ENCODE measurements around the gene INHA.

Gene INHA

GRCh38 chr2:219557791-219558785, 14.0 kb upstream of the INHA start:
- DNase-seq (ENCODE audit: low read depth in 1 of 2, low spot score in 1 of 2), result no peak

DNA sequence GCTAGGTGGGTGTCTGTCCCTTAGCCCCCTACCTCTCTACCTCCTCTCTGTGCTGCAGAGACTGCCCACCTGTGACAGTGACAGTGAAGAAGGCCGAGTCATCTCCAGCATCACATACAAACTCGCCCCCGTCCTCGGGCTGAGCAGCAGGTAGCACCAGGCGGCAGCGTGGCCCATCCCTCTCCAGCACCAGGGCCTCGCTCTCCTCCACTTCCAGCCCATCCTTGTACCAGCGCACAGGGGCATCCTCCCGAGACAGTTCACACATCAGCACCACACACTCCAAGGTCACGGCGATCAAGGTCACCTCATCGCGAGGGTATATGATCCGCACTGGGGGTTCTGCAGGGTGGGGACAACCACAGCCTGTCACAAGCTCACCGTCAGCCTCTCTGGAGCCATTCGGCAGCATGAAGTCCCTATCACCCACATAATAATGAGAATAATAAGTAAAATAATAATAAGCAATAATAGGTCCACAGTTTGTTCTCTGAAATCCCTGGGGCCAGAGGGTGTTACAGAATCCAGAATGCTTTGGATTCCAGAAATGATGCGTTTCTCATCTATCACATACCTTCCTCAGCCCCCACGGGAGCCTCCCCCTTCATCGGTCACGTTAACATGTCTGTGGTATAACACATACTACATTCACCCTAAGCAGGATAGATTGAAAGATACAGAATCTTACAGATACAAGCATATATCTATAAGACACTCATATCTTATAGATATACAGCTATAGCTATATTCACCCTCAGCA, 12.8 kb upstream of the INHA start:
- no peak for DNase-seq (ENCODE audit: low read depth in 1 of 2, low spot score in 1 of 2)

DNA sequence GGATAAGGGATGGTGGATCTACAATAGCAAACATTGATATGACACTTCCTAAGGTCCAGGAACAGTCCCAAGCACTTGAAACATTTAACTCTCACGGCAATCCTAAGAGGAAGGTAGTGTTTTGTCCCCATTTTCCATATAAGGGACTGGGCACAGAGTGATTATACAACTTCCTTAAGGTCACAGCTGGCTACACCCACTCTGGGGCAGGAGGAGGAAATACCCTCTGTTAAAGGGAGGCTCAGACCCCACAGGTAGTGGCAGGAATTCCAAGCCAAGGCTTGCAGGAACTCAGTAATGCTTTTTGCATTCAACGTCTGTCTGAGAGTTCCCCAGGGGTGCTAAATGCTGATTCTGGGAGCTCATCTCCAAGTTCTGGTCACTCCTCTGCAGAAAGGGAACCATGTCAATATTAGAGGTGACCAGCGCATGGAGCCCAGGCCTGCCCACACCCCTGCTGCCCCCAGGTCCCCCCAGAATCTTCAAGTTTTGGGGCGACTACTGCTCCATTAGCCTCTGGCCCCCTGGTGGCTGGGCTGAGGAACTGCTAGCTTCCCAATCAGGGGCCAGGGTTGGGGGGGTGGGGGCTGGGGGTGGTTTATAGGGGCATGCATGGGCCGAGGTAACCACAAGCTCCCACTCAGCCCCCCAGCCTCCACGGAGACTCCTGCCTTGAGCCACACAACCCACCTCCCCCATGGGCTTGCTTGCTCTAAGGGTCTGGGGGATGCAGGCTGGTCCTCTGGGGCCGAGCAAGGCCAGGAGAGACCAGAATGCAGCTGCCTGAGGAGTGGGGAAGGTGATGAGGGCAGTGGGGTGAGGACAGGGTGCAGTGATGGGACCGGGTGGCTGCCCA, 11.8 kb upstream of the INHA start:
- no peak for DNase-seq (ENCODE audit: low read depth in 1 of 2, low spot score in 1 of 2)

DNA sequence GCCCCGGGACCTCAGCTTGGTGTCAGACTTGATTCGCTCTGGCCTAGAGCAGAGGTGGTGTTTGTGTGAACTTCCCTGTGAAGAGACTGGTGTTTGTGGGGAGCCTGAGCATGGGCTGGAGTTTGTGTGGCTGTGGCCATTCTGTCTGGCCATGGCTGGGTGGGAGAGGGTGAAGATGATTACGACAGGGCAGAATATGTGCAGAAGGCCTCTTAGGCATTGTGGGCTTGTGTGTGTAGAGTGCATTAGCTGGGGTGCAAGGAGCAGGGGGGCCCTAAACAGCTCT, 11.3 kb upstream of the INHA start:
- DNase-seq (ENCODE audit: low read depth in 1 of 2, low spot score in 1 of 2), result no peak

DNA sequence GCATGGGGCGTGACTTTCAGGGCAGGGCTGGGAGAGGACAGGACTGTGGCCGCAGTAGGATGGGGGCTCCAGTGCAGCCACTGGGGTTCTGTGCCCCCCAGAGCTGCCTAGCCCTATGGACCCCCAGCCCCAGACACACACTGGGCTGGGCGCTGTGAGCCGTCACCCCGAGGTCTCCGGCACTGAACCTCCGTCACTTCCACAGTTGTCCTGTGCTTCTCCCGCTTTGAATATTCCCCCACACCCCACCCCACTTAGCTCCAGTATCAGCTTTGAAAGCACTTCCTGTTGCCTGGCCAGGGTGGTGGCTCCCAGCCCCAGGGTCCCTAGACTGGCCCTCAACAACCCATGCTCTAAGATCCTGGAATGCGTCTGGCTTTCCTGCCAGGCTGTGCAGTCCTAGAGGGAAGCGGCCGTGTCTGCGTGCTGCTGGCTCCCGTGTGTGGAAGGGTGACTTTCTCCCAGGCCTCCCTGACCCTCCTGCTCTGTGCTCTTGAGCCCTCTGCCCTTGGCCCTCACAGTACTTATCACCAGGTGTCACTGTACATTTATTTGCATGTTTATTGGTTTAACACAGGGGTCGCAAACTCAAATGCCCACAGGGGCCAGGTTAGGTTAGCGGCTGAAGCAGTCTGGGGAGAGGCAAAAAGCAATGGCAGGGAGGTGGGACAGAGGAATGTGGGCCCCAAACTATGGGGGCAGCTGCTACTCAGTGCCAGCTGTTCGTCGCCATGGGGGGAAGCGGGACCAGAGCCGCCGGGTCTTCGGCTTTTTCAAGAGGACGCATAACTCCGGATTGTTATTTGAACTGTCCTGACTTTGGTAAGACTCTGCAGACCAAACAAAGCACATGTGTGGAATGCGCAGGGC, 10.7 kb upstream of the INHA start:
- no peak for DNase-seq (ENCODE audit: low read depth in 1 of 2, low spot score in 1 of 2)

DNA sequence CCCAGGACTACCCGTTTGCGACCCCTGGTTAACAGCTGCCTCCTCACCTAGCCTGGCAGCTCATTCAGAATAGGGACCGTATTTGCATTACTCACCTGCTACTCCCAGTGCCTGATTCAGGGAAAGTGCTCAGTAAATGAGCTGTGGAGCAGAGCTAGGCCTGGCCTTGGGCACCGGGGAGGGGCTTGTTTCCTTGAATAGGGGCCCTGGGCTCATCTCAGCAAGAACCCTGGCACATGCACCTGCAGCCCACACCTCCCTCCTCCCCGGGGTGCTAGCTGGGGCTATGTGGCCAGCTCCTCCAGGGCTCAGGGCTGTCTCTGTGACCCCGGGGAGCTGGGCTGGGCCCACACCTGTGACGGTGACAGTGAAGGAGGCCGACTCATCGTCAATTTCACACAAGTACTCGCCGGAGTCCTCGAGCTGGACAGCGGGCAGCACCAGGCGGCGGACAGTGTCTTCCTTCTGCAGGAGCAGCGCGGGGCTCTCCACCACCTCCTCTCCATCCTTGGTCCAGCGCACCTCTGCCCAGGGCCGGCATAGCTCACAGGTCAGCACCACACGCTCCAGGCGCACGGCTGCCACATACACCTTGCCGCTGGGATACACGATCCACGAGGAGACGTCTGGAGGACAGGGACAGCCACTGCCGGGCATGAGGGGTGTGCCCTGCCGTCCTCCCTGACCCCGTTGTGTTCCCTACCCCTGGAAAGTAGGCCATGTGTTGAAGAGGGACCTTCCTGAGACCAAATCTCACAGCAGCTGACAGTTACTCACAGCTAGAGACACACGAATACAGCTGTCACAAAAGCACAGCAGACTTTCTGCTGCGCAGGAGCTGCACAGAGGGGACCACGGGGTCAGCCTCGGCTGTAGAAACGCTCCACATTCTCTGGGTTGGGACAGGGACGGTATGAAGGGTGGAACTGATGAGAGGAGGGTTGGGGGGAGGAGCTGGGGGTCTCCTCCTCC, 9.8 kb upstream of the INHA start:
- no peak for DNase-seq (ENCODE audit: low read depth in 1 of 2, low spot score in 1 of 2)

DNA sequence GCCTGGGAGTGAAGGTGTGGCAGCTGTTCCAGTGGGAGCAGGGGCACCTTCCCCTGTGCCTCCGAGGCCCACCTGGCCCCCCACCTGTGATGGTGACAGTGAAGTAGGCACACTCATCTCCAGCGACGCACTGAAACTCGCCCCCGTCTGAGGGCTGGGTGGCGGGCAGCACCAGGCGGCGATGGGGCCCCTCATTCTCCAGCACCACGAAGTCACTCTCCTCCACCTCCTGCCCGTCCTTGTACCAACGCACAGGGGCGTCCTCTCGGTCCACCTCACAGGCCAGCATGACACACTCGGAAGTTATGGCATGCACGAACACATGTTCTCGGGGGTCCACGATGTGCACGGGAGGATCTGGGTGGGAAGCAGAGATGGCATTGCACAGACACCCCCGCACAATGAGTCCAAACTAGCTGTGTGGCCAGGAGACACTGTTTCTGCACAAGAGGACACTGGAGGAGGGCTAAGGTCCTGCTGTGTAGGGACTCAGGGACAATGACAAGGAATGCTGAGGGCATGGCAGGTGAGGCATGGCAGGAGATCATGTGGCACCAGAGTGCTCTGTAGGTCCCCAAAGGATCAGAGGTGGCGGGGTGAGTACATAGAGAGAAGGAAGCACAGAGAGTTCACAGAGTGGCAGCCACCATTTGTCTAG, 8.7 kb upstream of the INHA start:
- no peak for DNase-seq (ENCODE audit: low read depth in 1 of 2, low spot score in 1 of 2)

DNA sequence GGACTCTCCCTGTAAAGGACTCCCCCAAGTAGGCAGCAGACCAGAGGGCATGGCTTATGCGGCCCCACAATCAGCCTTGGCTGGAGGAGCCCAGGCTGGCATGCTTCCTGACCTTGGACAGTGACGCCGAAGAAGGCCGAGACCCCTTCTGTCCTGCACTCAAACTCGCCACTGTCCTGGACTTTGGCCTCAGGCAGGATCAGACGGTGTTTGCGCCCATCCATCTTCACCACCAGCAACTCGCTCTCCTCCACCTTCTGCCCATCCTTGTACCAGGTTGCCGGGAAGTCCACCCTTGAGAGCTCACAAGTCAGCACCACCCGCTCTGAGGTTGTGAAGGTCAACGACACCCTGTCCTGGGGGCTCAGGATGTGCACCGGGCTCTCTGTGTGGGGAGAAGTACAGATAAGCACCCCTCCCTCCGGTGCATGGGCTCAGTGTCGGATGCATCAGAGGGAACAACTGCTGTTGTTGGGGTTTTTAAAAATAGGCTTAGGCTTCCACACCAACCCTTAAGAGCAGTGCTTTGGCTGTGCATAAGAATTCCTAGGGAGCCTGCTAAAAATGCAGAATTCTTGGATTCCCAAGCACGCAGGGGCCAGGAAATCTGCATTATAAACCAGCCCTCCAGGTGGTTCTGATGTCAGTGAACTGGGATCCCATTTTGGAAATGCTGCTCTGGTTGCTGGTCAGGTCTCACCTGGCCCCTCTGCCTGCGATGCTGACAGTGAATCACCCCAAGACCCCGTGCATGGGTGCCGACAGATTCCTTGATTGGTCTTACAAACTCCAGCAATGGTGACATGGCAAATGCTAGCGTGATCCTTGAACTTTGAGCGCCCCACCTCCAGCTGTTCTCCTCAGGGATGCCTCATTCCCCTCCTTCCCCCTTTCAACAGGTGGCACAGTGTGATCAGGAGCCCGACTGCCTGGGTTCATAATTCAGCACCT, 6.7 kb upstream of the INHA start:
- no peak for DNase-seq (ENCODE audit: low read depth in 1 of 2, low spot score in 1 of 2)

GRCh38 chr2:219566640-219567039, 5.5 kb upstream of the INHA start:
- no peak for DNase-seq (ENCODE audit: low read depth in 1 of 2, low spot score in 1 of 2)

- no peak for DNase-seq (ENCODE audit: low read depth in 1 of 2, low spot score in 1 of 2)
Measured at GRCh38 chr2:219567131-219567530, 5.0 kb upstream of the INHA start.

DNA sequence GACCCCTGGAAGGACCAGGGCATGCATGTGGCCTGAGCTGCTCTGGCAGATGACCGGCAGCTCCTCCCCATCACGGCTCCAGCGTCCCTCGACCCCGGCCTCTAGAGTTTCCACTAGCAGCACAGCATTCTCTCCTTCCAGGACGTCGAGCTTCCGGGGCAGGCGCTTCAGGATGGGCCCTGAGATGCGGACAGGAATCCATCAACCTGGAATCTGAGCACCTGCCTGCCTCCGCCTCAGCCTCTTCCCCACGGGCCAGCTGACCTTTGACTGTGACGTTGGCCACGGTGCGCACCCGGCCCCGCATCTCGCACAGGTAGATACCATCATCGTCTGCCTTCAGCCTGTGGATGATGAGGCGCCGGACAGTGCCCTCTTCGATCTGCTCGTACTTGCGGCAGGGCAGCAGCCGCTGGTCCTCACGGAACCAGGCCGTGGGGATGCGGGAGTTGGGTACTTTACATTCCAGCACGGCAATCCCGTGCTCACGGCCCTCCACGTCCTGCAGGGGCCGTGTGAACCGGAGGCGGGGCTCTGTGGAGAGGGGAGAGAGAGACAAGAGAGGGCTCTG, 4.2 kb upstream of the INHA start:
- DNase-seq (ENCODE audit: low read depth in 1 of 2, low spot score in 1 of 2), result no peak

GRCh38 chr2:219569041-219569440, 3.1 kb upstream of the INHA start:
- DNase-seq (ENCODE audit: low read depth in 1 of 2, low spot score in 1 of 2), result no peak

GRCh38 chr2:219569635-219570034, 2.5 kb upstream of the INHA start:
- DNase-seq (ENCODE audit: low read depth in 1 of 2, low spot score in 1 of 2), result no peak

DNA sequence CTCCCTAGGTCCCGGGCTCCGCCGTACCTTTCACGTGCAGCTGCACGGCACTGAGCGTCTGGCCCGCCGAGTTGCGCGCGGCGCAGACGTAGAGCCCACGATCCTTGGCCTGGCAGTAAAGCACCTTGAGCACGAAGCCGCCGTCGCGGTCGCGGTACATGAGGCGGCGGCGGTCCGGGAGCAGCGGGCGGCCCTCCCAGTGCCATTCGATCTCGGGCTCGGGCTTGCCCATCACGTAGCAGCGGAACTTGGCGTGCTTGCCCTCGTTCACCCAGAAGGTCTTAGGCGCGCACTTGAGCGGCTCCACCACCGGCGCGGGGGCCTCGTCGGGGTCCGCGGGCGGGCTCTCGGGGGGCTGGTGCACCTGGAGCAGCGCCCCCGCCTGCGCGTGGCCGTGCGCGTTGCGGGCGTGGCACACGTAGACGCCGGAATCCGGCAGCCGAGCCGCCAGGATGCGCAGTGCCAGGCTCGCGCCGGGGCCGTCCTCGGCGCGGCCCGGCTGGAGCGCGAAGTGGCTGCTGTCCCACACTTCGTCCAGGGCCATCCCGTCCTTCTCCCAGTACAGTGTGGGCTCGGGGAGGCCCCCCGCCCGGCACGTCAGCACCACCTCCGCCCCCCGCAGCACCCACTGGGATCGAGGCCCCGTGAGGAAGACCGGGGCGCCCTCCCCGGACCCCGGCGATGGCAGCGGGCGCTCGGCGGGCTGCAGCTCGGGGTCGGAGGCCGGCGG, 1.8 kb upstream of the INHA start:
- no peak for DNase-seq (ENCODE audit: low read depth in 1 of 2, low spot score in 1 of 2)

DNA sequence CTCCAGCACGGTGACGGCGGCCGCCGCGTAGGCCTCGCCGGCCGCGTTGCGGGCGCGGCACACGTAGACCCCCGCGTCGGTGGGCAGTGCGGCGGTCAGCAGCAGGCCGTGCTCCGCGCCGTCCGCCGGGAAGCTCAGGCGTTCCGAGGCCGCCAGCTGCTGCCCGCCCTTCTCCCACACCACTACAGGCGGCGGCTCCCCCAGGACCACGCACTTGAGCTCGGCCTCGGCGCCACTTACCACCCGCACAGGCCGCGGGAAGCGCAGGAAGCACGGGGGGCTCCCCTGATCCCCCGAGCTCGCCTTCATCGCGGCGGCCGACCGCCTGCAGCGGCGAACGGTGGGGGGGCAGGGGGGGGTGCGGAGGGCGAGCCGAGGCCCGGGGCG, 1.2 kb upstream of the INHA start:
- no peak for DNase-seq (ENCODE audit: low read depth in 1 of 2, low spot score in 1 of 2)

DNA sequence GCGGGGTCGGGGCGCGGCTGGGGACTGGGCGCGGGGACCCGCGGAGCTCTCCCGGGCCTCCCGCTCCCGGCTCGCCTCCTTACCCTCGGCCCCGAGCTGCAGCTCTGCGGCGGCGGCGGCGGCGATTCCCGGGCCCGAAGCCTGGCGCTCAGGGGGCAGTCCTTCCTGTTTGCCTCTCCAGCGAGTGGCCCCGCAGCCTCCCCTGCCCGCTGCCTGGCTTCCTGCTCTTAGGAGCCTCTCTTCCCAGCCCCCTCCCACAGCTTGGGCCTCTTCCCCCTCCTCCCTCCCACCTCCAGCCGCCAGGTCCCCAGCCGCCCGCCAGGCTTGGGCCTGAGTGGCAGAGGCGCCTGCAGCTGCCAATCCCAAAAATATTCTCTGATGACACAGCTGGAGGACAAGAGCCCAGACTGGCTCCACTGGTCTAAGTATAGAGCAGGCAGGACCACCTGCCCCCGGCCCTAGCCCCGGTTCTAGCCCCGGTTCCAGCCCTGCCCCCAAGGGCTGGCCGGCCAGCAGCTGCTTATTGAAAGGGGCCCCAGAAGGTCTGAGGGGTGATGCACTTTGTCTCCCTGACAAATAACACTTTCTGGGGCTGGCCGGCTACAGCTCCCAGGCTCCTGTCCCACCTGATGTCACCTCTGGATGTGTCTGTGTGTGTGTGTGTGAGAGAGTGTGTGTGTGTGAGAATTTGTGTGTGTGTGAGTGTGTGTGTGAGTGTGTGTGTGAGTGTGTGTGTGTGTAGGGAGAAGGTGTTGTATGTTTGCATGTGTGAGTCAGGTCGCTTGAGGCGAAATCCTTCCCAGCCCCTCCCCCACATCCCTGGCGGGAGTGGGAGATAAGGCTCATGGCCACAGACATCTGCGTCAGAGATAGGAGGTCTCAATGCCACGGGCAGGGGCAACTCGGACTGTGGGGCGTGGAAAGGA, 536 bp upstream of the INHA start, which contains the start of gene OBSL1:
TSS of gene OBSL1 (minus strand) at position 229 of the 926 bp plus-strand sequence. CDS start 307 bp downstream, outside the sequence.
- DNase-seq (ENCODE audit: low read depth in 1 of 2, low spot score in 1 of 2), result no peak
